WTC11 (cell line): Measurements from ENCODE around the gene ZP4. TPM values are rescaled to one million over a fixed set of nuclear protein-coding genes. Genes with fewer than 3 reads are reported as not detected.

ENCODE experiments used
- ATAC-seq: fragments of 200-7000 bp; cut with Tn5 transposase; 2 replicates; pipeline ENCODE4 v1.10.0; 2021; ENCODE audit warnings: mild to moderate bottlenecking, moderate library complexity
- CTCF ChIA-PET: fragments of 300-600 bp; sonication (Branson Sonifier 250); formaldehyde crosslinking; loops from one replicate; lab custom pipeline; 2021; ENCODE audit warnings: antibody characterized with exemption; lab: Charles Lee
- POLR2A ChIA-PET: fragments of 350-600 bp; sonication (Branson Sonifier 250); formaldehyde crosslinking; loops from one replicate; lab custom pipeline; 2021; ENCODE audit warnings: antibody characterized with exemption; lab: Charles Lee
- DNase-seq: peaks from one replicate; pipeline ENCODE4 v3.0.0; 2021; ENCODE audit warnings: low spot score
- H3K27ac Mint-ChIP-seq: 2 replicates; pipeline ENCODE4 v1.8.0; 2021; ENCODE audit warnings: mixed read lengths
- H3K27me3 Mint-ChIP-seq: 2 replicates; pipeline ENCODE4 v1.8.0; 2021; ENCODE audit warnings: low read depth, mild to moderate bottlenecking, moderate library complexity, mixed read lengths
- H3K36me3 Mint-ChIP-seq: 2 replicates; pipeline ENCODE4 v1.8.0; 2021; ENCODE audit warnings: mixed read lengths
- H3K4me1 Mint-ChIP-seq: 2 replicates; pipeline ENCODE4 v1.8.0; 2022; ENCODE audit warnings: mixed read lengths
- H3K4me3 Mint-ChIP-seq: 2 replicates; pipeline ENCODE4 v1.8.0; 2021; ENCODE audit warnings: mild to moderate bottlenecking, moderate library complexity, mixed read lengths
- H3K9me3 Mint-ChIP-seq: 2 replicates; pipeline ENCODE4 v1.8.0; 2021; ENCODE audit warnings: mixed read lengths
- AFF4 ChIP-seq: sonication (generic); formaldehyde crosslinking; IDR thresholded peaks from 2 replicates; pipeline ENCODE4 v1.8.1; 2023; ENCODE audit warnings: mild to moderate bottlenecking, missing genetic modification reagents, borderline replicate concordance
- ARID4B ChIP-seq: sonication (generic); formaldehyde crosslinking; IDR thresholded peaks from 2 replicates; pipeline ENCODE4 v1.8.0; 2023; ENCODE audit warnings: missing genetic modification reagents, mild to moderate bottlenecking, borderline replicate concordance
- CTCF ChIP-seq: fragments of 200-600 bp; IDR thresholded peaks from 2 replicates; pipeline ENCODE4 v1.8.0; 2022; ENCODE audit warnings: antibody characterized with exemption
- E2F1 ChIP-seq: sonication (generic); formaldehyde crosslinking; IDR thresholded peaks from 2 replicates; pipeline ENCODE4 v1.8.0; 2022; ENCODE audit warnings: mild to moderate bottlenecking, missing genetic modification reagents
- E2F4 ChIP-seq: sonication (generic); formaldehyde crosslinking; IDR thresholded peaks from 2 replicates; pipeline ENCODE4 v1.8.1; 2022; ENCODE audit warnings: low read depth, mild to moderate bottlenecking, moderate library complexity, missing genetic modification reagents, borderline replicate concordance
- FOXP4 ChIP-seq: sonication (generic); formaldehyde crosslinking; IDR thresholded peaks from 2 replicates; pipeline ENCODE4 v1.8.0; 2022; ENCODE audit warnings: mild to moderate bottlenecking, missing genetic modification reagents
- JUN ChIP-seq: sonication (generic); formaldehyde crosslinking; IDR thresholded peaks from 2 replicates; pipeline ENCODE4 v1.8.0; 2023; ENCODE audit warnings: mild to moderate bottlenecking, missing genetic modification reagents
- NFE2L1 ChIP-seq: sonication (generic); formaldehyde crosslinking; IDR thresholded peaks from 2 replicates; pipeline ENCODE4 v1.8.1; 2023; ENCODE audit warnings: missing genetic modification reagents
- NR2C2 ChIP-seq: sonication (generic); formaldehyde crosslinking; IDR thresholded peaks from 2 replicates; pipeline ENCODE4 v1.8.0; 2022; ENCODE audit warnings: mild to moderate bottlenecking, missing genetic modification reagents
- PRDM15 ChIP-seq: sonication (generic); formaldehyde crosslinking; IDR thresholded peaks from 2 replicates; pipeline ENCODE4 v1.8.0; 2022; ENCODE audit warnings: missing genetic modification reagents
- SOX15 ChIP-seq: fragments of 250-450 bp; sonication (Bioruptor Pico); IDR thresholded peaks from 2 replicates; pipeline ENCODE4 v1.9.0; 2021; ENCODE audit warnings: mild to moderate bottlenecking
- TCF7 ChIP-seq: sonication (generic); formaldehyde crosslinking; IDR thresholded peaks from 2 replicates; pipeline ENCODE4 v1.8.0; 2022; ENCODE audit warnings: mild to moderate bottlenecking, low read depth, missing genetic modification reagents, moderate library complexity
- TEAD4 ChIP-seq: sonication (generic); formaldehyde crosslinking; IDR thresholded peaks from 2 replicates; pipeline ENCODE4 v1.8.0; 2022; ENCODE audit warnings: mild to moderate bottlenecking, missing genetic modification reagents
- ZBTB21 ChIP-seq: sonication (generic); formaldehyde crosslinking; IDR thresholded peaks from 2 replicates; pipeline ENCODE4 v1.8.1; 2023; ENCODE audit warnings: mild to moderate bottlenecking, missing genetic modification reagents, borderline replicate concordance
- ZNF671 ChIP-seq: fragments of 250-450 bp; sonication (Bioruptor Pico); IDR thresholded peaks from 2 replicates; pipeline ENCODE4 v1.8.0; 2021; ENCODE audit warnings: mild to moderate bottlenecking
- total RNA-seq: library from RNA; stranded (reverse); gene quantifications from 3 replicates; pipeline ENCODE4 v1.2.3, GENCODE V29; 2021

Gene ZP4
- total RNA-seq, 1 experiment from 2014 or later: not detected

- TF ChIP-seq ARID4B: no peak
- TF ChIP-seq PRDM15 (CRISPR knock-in tag): no peak
- TF ChIP-seq TEAD4 (CRISPR knock-in tag): no peak
- no peak for TF ChIP-seq CTCF
- no peak for TF ChIP-seq ZNF671 (CRISPR knock-in tag)
- no peak for TF ChIP-seq TCF7 (CRISPR knock-in tag)
- TF ChIP-seq AFF4 (CRISPR knock-in tag): no peak
- TF ChIP-seq, all 79 proteins: peak for 0
These were observed 47.3 kb upstream of the ZP4 start (continued) for GRCh38 chr1:237938068-237938467.

GRCh38 chr1:237932816-237933215 is 42.1 kb upstream of the ZP4 start:
- DNase-seq (no peak), ATAC-seq (no peak)
- H3K27ac Mint-ChIP-seq: no peak overlapping the region
- CTCF ChIA-PET: no interaction called here
- H3K4me3 Mint-ChIP-seq: no peak overlapping the region
- H3K4me1 Mint-ChIP-seq: 0 out of 2 replicates have a peak, but pooled peaks cover 4% of the 10 kb centered on the region
- TF ChIP-seq E2F4 (CRISPR knock-in tag) (no peak), NR2C2 (CRISPR knock-in tag) (no peak), ZBTB21 (CRISPR knock-in tag) (no peak), NFE2L1 (CRISPR knock-in tag) (no peak), FOXP4 (CRISPR knock-in tag) (no peak), E2F1 (no peak), SOX15 (CRISPR knock-in tag) (no peak), JUN (CRISPR knock-in tag) (no peak)
- TF ChIP-seq, all 79 proteins: peak for 0
- H3K9me3 Mint-ChIP-seq: no peaks in the 10 kb centered on the region
- H3K27me3 Mint-ChIP-seq: no peaks in the 10 kb centered on the region
- H3K36me3 Mint-ChIP-seq: no peaks in the 10 kb centered on the region
- POLR2A ChIA-PET: no interaction called here
